Peyer's patch (tissue), 4 donors: ENCODE results near the gene ANAPC16. TPM values are rescaled to one million over a fixed set of nuclear protein-coding genes. Genes with fewer than 3 reads are reported as not detected.
A peak's percentile ranks its signal among the peaks of the same experiment; 100 is the strongest.

ENCODE experiments used
- DNase-seq, 3 donors: peaks; one replicate each; pipeline ENCODE4 v3.0.0-alpha.2; 2017 to 2019
- H3K27ac ChIP-seq, 4 donors: fragments of 200-600 bp; sonication (generic); one replicate each; pipeline ENCODE4 v1.5.1; 2016 to 2019
- H3K27me3 ChIP-seq, 2 donors: fragments of 200-600 bp; sonication (generic); one replicate each; pipeline ENCODE4 v1.5.1; 2019
- H3K36me3 ChIP-seq, 3 donors: fragments of 200-600 bp; sonication (generic); one replicate each; pipeline ENCODE4 v1.5.1; 2016 to 2019
- H3K4me1 ChIP-seq, 4 donors: fragments of 200-600 bp; sonication (generic); one replicate each; pipeline ENCODE4 v1.5.1; 2016 to 2019
- H3K4me3 ChIP-seq, 4 donors: fragments of 200-600 bp; sonication (generic); 1 replicate in 3 of 4; 2 replicates in 1 of 4; pipeline ENCODE4 v1.5.1; 2016 to 2019; ENCODE audit warnings: mild to moderate bottlenecking in 1 of 4
- H3K9me3 ChIP-seq, 4 donors: fragments of 200-600 bp; sonication (generic); one replicate each; pipeline ENCODE4 v1.5.1; 2016 to 2019; ENCODE audit warnings: mild to moderate bottlenecking in 1 of 4
- CTCF ChIP-seq, 6 experiments: fragments of 450-650 bp in 4 of 6; fragments of 200-600 bp in 2 of 6; sonication (generic) in 1 of 6; IDR thresholded peaks; one replicate each; pipeline ENCODE4 v1.5.1; 2017 to 2019; ENCODE audit warnings: antibody characterized with exemption in 6 of 6, mild to moderate bottlenecking in 3 of 6, moderate library complexity in 1 of 6
- POLR2A ChIP-seq, 2 donors: fragments of 450-650 bp; IDR thresholded peaks; one replicate each; pipeline ENCODE4 v1.5.1; 2017; ENCODE audit warnings: antibody characterized with exemption in 2 of 2, mild to moderate bottlenecking in 2 of 2, moderate library complexity in 2 of 2
- total RNA-seq, 4 donors: library from RNA; depleted of rRNA; stranded (reverse); fragments of >200 nt; gene quantifications; one replicate each; pipeline ENCODE4 v1.1.0, GENCODE V29; 2016

Gene ANAPC16
- total RNA-seq, 4 donors from 2014 or later: 55.0 to 73.4 (median 60.6) TPM

GRCh38 chr10:72251635-72252034 lies 35.8 kb downstream of the ANAPC16 start:
- no peak for DNase-seq
- Histone ChIP-seq H3K36me3 (no peaks in the 10 kb centered on the region), H3K27ac (peak overlapping the region in 1 of 4 donors; percentile 46), H3K4me1 (peaks cover 7 to 83% (median 55%) of the 10 kb centered on the region in 4 donors), H3K27me3 (no peaks in the 10 kb centered on the region), H3K4me3 (no peak overlapping the region), H3K9me3 (no peaks in the 10 kb centered on the region)
- TF ChIP-seq POLR2A (IDR thresholded peaks at IDR 0.05): no peak
- no peak for TF ChIP-seq CTCF (IDR thresholded peaks at IDR 0.05)

- Histone ChIP-seq H3K27me3 (no peaks in the 10 kb centered on the region), H3K27ac (peak overlapping the region; percentile 36 to 96 (median 86)), H3K36me3 (no peaks in the 10 kb centered on the region), H3K4me3 (no peak overlapping the region), H3K4me1 (peaks cover under 1 to 78% (median 49%) of the 10 kb centered on the region in 4 donors), H3K9me3 (no peaks in the 10 kb centered on the region)
- DNase-seq: no peak
- no peak for TF ChIP-seq CTCF (IDR thresholded peaks at IDR 0.05)
Observed at GRCh38 chr10:72252972-72253371, 37.2 kb downstream of the ANAPC16 start.

GRCh38 chr10:72253578-72253977 lies 37.8 kb downstream of the ANAPC16 start:
- TF ChIP-seq CTCF (IDR thresholded peaks at IDR 0.05): no peak
- TF ChIP-seq POLR2A (IDR thresholded peaks at IDR 0.05): no peak
- peak overlapping the region; percentile 36 to 96 (median 86) for H3K27ac ChIP-seq
- H3K4me1 ChIP-seq: peaks cover 0 to 72% (median 48%) of the 10 kb centered on the region in 4 donors

GRCh38 chr10:72254813-72255568 lies 39.2 kb downstream of the ANAPC16 start:
- H3K4me1 ChIP-seq: peaks cover 0 to 73% (median 49%) of the 10 kb centered on the region in 4 donors
- peak; percentile 74 to 94 (median 91) for DNase-seq

More at GRCh38 chr10:72253578-72253977, 37.8 kb downstream of the ANAPC16 start:
- no peaks in the 10 kb centered on the region for H3K27me3 ChIP-seq
- no peaks in the 10 kb centered on the region for H3K9me3 ChIP-seq
- no peak for DNase-seq
- H3K4me3 ChIP-seq: no peak overlapping the region
- H3K36me3 ChIP-seq: no peaks in the 10 kb centered on the region

GRCh38 chr10:72255977-72256729 lies 40.3 kb downstream of the ANAPC16 start:
- no peak for DNase-seq
- peaks cover 0 to 73% (median 49%) of the 10 kb centered on the region in 4 donors for H3K4me1 ChIP-seq
- no peaks in the 10 kb centered on the region for H3K27me3 ChIP-seq
- H3K9me3 ChIP-seq: no peaks in the 10 kb centered on the region
- H3K4me3 ChIP-seq: no peak overlapping the region
- no peaks in the 10 kb centered on the region for H3K36me3 ChIP-seq
- peak overlapping the region; percentile 76 to 96 (median 86) for H3K27ac ChIP-seq
- TF ChIP-seq POLR2A (IDR thresholded peaks at IDR 0.05): no peak
- no peak for TF ChIP-seq CTCF (IDR thresholded peaks at IDR 0.05)

More at GRCh38 chr10:72254813-72255568, 39.2 kb downstream of the ANAPC16 start:
- no peaks in the 10 kb centered on the region for H3K36me3 ChIP-seq
- peak overlapping the region; percentile 76 to 96 (median 86) for H3K27ac ChIP-seq
- H3K4me3 ChIP-seq: peak overlapping the region in 3 of 4 donors; percentile 4 to 22 (median 17)
- no peaks in the 10 kb centered on the region for H3K27me3 ChIP-seq
- H3K9me3 ChIP-seq: no peaks in the 10 kb centered on the region
- TF ChIP-seq POLR2A (IDR thresholded peaks at IDR 0.05) (peak; percentile 43 to 64), CTCF (IDR thresholded peaks at IDR 0.05) (no peak)
